ENCODE data around the gene CUL4A.
"Not testable (repeated sequence)": the region's sequence is repeated elsewhere in the genome, so short reads cannot be mapped to it uniquely, and the experiment has no call there.

CUL4A gene

GRCh38 chr13:113291129-113291528 is 81.7 kb downstream of the CUL4A start:
- DNase-seq (ENCODE audit: low spot score) = no peak

GRCh38 chr13:113292021-113292862 is 82.8 kb downstream of the CUL4A start:
- DNase-seq (ENCODE audit: low spot score) = peak; percentile 21

- no peak for DNase-seq (ENCODE audit: low spot score)
Observed at GRCh38 chr13:113293686-113294085, 84.3 kb downstream of the CUL4A start.

GRCh38 chr13:113295776-113296175 is 86.4 kb downstream of the CUL4A start:
- no peak for DNase-seq (ENCODE audit: low spot score)

GRCh38 chr13:113296823-113297369 is 87.5 kb downstream of the CUL4A start, which contains the start of gene LAMP1:
LAMP1 (plus strand) TSS chr13:113297239; CDS start chr13:113297435, 196 bp downstream.
- peak; percentile 97 for DNase-seq (ENCODE audit: low spot score)

- DNase-seq (ENCODE audit: low spot score) = no peak
Observed at GRCh38 chr13:113297370-113298042, 88.1 kb downstream of the CUL4A start.

GRCh38 chr13:113298043-113298945 is 88.9 kb downstream of the CUL4A start:
- no peak for DNase-seq (ENCODE audit: low spot score)

GRCh38 chr13:113299951-113300350 is 90.5 kb downstream of the CUL4A start:
- no peak for DNase-seq (ENCODE audit: low spot score)

- no peak for DNase-seq (ENCODE audit: low spot score)
Observed at GRCh38 chr13:113302986-113303385, 93.6 kb downstream of the CUL4A start.

GRCh38 chr13:113304121-113304520 is 94.7 kb downstream of the CUL4A start:
- DNase-seq (ENCODE audit: low spot score) = no peak

- no peak for DNase-seq (ENCODE audit: low spot score)
Observed at GRCh38 chr13:113305208-113305607, 95.8 kb downstream of the CUL4A start.

GRCh38 chr13:113307491-113307890 is 98.1 kb downstream of the CUL4A start:
- DNase-seq (ENCODE audit: low spot score) = no peak

- DNase-seq (ENCODE audit: low spot score) = no peak
Observed at GRCh38 chr13:113309473-113309872, 100.1 kb downstream of the CUL4A start.

- DNase-seq (ENCODE audit: low spot score) = not testable (repeated sequence)
Observed at GRCh38 chr13:113314112-113314511, 104.7 kb downstream of the CUL4A start.

- not testable (repeated sequence) for DNase-seq (ENCODE audit: low spot score)
Observed at GRCh38 chr13:113314895-113315470, 105.6 kb downstream of the CUL4A start.

- DNase-seq (ENCODE audit: low spot score) = no peak
Observed at GRCh38 chr13:113315992-113316391, 106.6 kb downstream of the CUL4A start.

Small RNA genes within 50 kb of the gene (small RNA-seq; reads per million reads assigned to genes)
- gene AL137002.1 (0 reads per million in 2 experiments), gene MIR8075 (0 reads per million in 2 experiments)

Data from SK-N-DZ (cell line).